GM18517 (cell line): ENCODE data around the gene BTF3L4.

ENCODE experiments used
- ATAC-seq: cut with Tn5 transposase; IDR thresholded peaks from one replicate; pipeline ENCODE4 v1.9.1; 2021; ENCODE audit warnings: mild to moderate bottlenecking, moderate library complexity; ENCODE audit not compliant: unreplicated experiment

BTF3L4 gene

GRCh38 chr1:52122384-52122783, 66.3 kb downstream of the BTF3L4 start:
- no peak for ATAC-seq

- no peak for ATAC-seq
These were observed 67.5 kb downstream of the BTF3L4 start for GRCh38 chr1:52123622-52124021.

DNA sequence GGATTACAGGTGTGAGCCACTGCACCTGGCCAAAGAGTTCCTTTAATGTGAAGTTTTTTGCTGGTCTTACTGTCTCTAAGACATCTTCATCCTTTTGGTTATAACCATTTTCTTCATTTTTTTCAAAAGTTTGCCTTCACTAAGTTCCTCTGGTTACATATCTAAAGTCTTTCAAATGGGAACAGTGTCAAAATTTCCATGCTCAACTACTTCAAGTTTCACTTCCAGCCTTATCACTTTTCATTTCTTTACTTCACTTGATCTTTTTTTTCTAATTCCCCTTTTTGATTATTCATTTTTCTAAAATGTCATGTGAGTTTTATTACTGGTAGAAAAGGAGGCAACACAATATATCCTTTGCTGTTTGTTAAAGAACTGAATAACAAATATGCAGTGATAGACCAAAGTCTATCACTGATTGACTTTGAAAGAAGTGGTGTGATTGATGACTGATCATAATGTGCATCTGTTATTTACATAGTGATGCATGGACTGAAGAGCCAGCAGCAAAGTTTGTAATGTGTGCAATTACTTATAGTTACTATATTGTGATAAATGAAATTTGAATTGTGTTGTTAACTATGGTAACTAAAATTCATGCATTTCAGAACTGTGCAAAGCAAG, 69.8 kb downstream of the BTF3L4 start:
- ATAC-seq, result no peak

DNA sequence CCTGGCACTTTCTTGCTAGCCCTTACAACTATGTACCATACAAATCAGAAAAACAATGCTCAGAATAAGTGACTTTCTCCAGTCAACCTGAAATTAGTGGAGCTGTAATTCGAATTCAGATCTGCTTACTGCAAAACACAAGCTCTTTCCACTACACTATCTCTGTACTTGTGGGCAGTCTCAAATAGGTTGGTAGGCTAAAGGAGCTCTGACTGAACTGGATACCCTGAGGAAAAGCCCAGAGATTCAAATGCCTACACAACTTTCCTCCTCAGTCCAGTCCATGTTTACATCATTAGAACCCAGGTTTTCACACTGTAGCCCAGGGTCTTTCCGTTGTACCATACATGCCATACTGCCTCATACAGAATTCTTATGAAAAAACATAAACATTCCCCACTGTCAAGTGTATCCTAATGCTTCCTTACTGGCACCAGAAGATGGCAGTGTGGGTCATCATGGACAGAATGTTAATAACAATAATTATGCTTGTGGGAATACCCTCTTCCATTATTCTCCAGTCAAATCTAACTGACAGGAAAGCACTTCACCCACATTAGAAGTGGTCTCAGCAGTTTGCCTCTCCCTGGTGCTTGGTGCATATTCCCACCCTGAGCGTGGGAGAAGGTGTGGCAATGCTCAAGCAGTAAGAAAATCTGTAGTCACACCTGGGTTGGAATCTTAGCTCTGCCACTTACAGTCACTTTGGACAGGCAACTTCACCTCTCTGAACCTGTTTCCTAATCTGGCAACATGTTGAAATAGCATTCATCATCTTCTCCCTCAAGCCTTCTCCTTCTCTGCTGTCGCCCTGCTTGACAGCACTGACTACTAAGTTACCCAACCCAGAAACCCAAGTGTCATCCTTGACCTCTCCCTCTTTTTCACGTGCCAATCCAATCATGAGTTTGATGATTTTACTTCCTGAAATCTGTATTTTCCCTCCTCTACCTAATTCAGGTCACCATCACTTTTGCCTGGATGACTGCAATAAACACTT, 71.4 kb downstream of the BTF3L4 start:
- ATAC-seq, result no peak

GRCh38 chr1:52139817-52140540, 83.9 kb downstream of the BTF3L4 start:
- peak; percentile 62 for ATAC-seq
